ENCODE measurements around the gene GPR37.

GPR37 gene, protein sequence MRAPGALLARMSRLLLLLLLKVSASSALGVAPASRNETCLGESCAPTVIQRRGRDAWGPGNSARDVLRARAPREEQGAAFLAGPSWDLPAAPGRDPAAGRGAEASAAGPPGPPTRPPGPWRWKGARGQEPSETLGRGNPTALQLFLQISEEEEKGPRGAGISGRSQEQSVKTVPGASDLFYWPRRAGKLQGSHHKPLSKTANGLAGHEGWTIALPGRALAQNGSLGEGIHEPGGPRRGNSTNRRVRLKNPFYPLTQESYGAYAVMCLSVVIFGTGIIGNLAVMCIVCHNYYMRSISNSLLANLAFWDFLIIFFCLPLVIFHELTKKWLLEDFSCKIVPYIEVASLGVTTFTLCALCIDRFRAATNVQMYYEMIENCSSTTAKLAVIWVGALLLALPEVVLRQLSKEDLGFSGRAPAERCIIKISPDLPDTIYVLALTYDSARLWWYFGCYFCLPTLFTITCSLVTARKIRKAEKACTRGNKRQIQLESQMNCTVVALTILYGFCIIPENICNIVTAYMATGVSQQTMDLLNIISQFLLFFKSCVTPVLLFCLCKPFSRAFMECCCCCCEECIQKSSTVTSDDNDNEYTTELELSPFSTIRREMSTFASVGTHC

DNA sequence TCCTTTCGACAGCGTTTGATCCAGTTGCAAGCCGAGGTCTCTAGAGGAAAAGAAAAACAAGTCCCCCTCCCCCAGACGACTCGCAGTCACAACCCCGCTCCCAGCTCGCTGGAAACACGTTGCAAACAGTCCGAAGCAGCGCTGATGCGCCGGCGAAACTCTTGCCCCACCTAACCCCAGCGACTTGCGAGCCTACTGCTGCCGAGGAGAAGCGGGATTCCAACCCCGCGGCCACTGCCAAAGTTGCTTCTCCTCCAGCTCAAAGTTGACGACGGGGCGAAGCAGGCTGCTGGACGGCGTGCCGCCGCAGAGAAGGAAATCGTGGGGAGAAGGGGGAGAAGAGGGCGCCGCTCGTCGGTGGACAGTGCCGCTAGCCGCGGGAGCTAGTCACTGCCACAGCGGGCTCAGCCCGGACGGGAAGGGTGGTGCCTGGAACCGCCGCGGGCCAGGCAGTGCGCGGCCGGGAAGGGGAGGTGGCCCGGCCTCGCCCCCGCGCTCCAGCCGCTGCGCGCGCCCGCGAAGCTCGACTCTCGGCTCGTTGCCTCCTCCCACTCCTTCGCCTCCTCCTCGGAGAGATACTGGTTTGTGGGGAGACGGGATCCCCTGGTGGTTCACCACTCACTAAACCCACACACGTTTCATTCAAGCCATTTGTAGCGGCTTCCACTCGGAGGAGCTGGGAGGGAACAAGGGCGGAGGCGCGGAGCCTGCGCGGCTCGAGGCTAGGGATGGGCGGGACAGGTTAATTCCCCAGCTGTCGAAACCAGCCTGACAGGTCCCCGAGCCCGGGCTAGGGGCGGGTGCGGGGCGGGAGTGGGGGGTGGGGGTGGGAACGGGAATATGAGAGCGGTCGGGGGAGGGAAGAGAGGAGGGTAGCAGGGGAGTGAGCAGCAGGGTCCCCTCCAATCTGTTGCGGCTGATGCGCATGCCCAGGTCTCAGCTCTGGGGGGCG, at the start of gene GPR37:
TSS of gene GPR37 (minus strand) at position 392 of the 952 bp plus-strand sequence. CDS start 816 bp downstream, outside the sequence.
- peaks cover 0 to 22% of the 10 kb centered on the region in 2 donors for H3K27me3 ChIP-seq

GRCh38 chr7:124813994-124814798, 48.6 kb upstream of the GPR37 start:
- no peak for DNase-seq
- no peak overlapping the region for H3K4me3 ChIP-seq
- H3K36me3 ChIP-seq, result no peaks in the 10 kb centered on the region
- intact Hi-C loops (cut with DNase I; ENCODE audit: low total_unique reads), result no loop called here
- no peaks in the 10 kb centered on the region for H3K9me3 ChIP-seq
- no peak overlapping the region for H3K27ac ChIP-seq
- TF ChIP-seq CTCF (IDR thresholded peaks at IDR 0.05), result no peak
- H3K27me3 ChIP-seq, result no peaks in the 10 kb centered on the region
- no peaks in the 10 kb centered on the region for H3K4me1 ChIP-seq

More for the DNA sequence above, at the start of gene GPR37:
- Histone ChIP-seq H3K36me3 (no peaks in the 10 kb centered on the region), H3K4me3 (peak within 1 kb of the TSS; percentile 46 to 56), H3K4me1 (peaks cover 0 to 36% (median 25%) of the 10 kb centered on the region in 4 donors), H3K9me3 (no peaks in the 10 kb centered on the region), H3K27ac (no peak within 1 kb of the TSS)
- peak in 1 of 2 donors; percentile 67 for DNase-seq
- intact Hi-C loops (cut with DNase I; ENCODE audit: low total_unique reads), result no loop called here
- no peak for TF ChIP-seq CTCF (IDR thresholded peaks at IDR 0.05)

- Histone ChIP-seq H3K36me3 (no peaks in the 10 kb centered on the region), H3K4me3 (no peak overlapping the region), H3K27me3 (no peaks in the 10 kb centered on the region), H3K27ac (no peak overlapping the region), H3K4me1 (no peaks in the 10 kb centered on the region), H3K9me3 (no peaks in the 10 kb centered on the region)
- intact Hi-C loops (cut with DNase I; ENCODE audit: low total_unique reads), result no loop called here
- no peak for TF ChIP-seq CTCF (IDR thresholded peaks at IDR 0.05)
- no peak for DNase-seq
Observed at GRCh38 chr7:124812764-124813163, 47.2 kb upstream of the GPR37 start.

DNA sequence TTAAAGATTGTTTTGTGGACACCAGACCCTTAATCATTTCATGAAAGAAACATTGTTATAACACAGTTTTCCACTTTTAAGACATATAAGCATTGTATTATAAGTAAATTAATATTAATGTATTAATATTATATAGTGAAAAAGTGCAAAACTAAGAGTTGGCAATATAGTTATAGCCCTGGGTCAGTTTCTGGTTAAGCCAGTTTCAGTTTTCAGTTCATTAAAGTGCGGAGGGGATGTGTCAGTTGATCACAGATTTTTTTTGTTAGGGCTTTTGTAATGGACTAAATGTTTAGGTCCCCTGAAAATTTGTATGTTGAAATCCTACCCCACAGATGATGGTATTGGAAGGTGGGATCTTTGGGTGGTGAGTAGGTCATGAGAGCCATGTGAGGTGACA, 45.7 kb upstream of the GPR37 start:
- no peak overlapping the region for H3K27ac ChIP-seq
- no peaks in the 10 kb centered on the region for H3K36me3 ChIP-seq
- H3K27me3 ChIP-seq, result no peaks in the 10 kb centered on the region
- TF ChIP-seq CTCF (IDR thresholded peaks at IDR 0.05), result no peak
- no peak overlapping the region for H3K4me3 ChIP-seq
- no peaks in the 10 kb centered on the region for H3K9me3 ChIP-seq
- no peak for DNase-seq
- intact Hi-C loops (cut with DNase I; ENCODE audit: low total_unique reads), result no loop called here
- H3K4me1 ChIP-seq, result no peaks in the 10 kb centered on the region

DNA sequence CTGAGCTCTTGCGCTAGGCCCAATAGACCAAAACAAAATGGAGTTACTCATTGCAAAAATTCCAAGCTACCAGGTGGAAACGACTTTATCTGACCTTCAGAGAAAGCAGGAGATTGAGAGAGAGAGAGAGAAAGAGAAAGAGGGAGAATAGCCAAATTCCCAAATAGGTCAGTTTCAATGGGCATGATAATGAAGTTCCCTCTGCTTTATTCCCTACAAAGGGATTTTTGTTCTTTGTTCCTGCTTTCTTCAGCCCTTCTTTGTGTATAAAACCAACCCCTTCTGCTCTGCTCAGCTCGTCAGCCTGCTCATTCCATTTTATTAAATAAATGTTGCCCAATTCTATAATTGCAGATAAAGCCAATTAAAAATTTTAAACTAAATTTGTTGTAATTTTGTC, 45.0 kb upstream of the GPR37 start:
- H3K4me3 ChIP-seq, result no peak overlapping the region
- H3K36me3 ChIP-seq, result no peaks in the 10 kb centered on the region
- intact Hi-C loops (cut with DNase I; ENCODE audit: low total_unique reads), result no loop called here
- no peaks in the 10 kb centered on the region for H3K4me1 ChIP-seq
- no peak for DNase-seq
- H3K27me3 ChIP-seq, result no peaks in the 10 kb centered on the region
- H3K9me3 ChIP-seq, result no peaks in the 10 kb centered on the region
- H3K27ac ChIP-seq, result no peak overlapping the region
- no peak for TF ChIP-seq CTCF (IDR thresholded peaks at IDR 0.05)

All from tibial artery (tissue), 4 donors.